ENCODE data around the gene HAL. TPM values are rescaled to one million over a fixed set of nuclear protein-coding genes. Genes with fewer than 3 reads are reported as not detected.

Gene HAL
- total and polyA plus RNA-seq, 2 of the 8 experiments (the other 6 are each of a cell fraction or from before 2014, with no cell fraction given), result 0.12 to 0.17 TPM

DNA sequence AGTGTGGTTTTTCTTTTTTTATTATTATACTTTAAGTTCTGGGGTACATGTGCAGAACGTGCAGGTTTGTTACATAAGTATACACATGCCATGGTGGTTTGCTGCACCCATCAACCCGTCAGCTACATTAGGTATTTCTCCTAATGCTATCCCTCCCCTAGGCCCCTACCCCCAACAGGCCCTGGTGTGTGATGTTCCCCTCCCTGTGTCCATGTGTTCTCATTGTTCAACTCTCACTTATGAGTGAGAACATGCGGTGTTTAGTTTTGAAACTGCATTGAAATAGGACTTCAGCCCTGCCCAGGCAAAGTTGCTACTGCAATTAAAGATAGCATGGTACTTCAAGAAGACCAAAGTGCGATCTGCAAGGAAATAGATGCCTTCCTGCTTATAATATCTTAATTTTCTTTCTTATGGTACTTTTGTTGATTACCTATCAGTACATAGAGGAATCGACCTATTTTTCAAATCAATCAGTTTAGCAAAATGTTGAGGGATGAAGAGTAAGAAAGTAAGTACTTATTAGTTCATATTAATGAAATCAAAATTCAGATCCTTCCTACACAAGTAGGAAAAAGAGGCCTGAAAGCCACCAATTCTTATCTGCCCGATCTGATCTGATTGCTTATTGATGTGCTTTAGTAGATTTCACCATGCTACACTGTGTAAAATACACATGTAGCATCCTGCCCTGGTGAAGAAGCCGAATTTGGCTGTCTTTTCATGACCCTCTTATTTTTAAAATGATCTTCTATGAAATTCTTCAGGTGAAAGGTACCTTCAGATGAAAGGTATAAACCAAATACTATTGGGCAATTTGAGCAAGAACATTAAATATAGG, 37.6 kb upstream of the HAL start:
- 81% methylated on average over 7 of the region's 7 CpGs; no CpG with 5 or more reads in 1 of the 2 experiments for WGBS, 2 experiments (ENCODE audit: extremely low coverage in 1 of 2, insufficient coverage in 1 of 2, insufficient read length in 1 of 2, insufficient replicate concordance in 2 of 2, low coverage in 1 of 2, low lambda C conversion rate in 2 of 2, missing lambda C conversion rate in 1 of 2)
- Histone ChIP-seq H3K4me3 (ENCODE audit: extremely low read depth in 1 of 4, insufficient read depth in 2 of 4, low read depth in 3 of 4, low read length in 4 of 4) (peak overlapping the region in 3 of 4 experiments; percentile 90 to 97 (median 95); a peak in 6 of 8 replicates), H2BK20ac (ENCODE audit: low read length) (no peak overlapping the region), H3K79me1 (ENCODE audit: low read depth, low read length) (no peaks in the 10 kb centered on the region; the same call in 1 of the 2 replicates), H3K36me3 (ENCODE audit: control insufficient read depth in 2 of 4, insufficient read depth in 4 of 4, low read length in 3 of 4) (peaks cover 0 to 4% (median 0%) of the 10 kb centered on the region in 4 experiments; a peak in 1 of 8 replicates), H2AK5ac (ENCODE audit: low read depth, low read length) (no peak overlapping the region), H3K18ac (ENCODE audit: extremely low read depth, low read length) (no peak overlapping the region), H3K9me3 (ENCODE audit: insufficient read depth in 2 of 2, low read depth in 1 of 2, low read length in 1 of 2) (no peaks in the 10 kb centered on the region), H3K14ac (ENCODE audit: insufficient read length) (no peak overlapping the region), H3K4ac (replicated peaks; ENCODE audit: insufficient read length, low read depth, low read length) (no peak overlapping the region), H4K20me1 (replicated peaks in 1 of 2; ENCODE audit: control insufficient read depth in 1 of 2, insufficient read depth in 2 of 2, low read length in 2 of 2) (no peaks in the 10 kb centered on the region), H2BK12ac (ENCODE audit: low read depth, low read length) (no peak overlapping the region), H2AFZ (ENCODE audit: low read length) (no peak overlapping the region), H3K79me2 (ENCODE audit: control insufficient read depth in 1 of 2, insufficient read depth in 2 of 2, low read length in 2 of 2) (peaks cover 0 to 50% of the 10 kb centered on the region in 2 experiments; a peak in 2 of 4 replicates), H3K23ac (ENCODE audit: insufficient read length) (no peak overlapping the region), H3K27ac (ENCODE audit: low read depth, low read length) (no peak overlapping the region), H2BK120ac (replicated peaks; ENCODE audit: low read depth, low read length) (no peak overlapping the region), H2BK15ac (ENCODE audit: low read length) (no peak overlapping the region), H3K9ac (replicated peaks in 1 of 4; ENCODE audit: extremely low read depth in 1 of 4, low read depth in 3 of 4, low read length in 3 of 4) (no peak overlapping the region; a peak in 1 of 7 replicates), H4K5ac (ENCODE audit: insufficient read length, low read depth, low read length) (no peak overlapping the region), H4K8ac (ENCODE audit: extremely low read depth, insufficient read depth, low read length) (no peak overlapping the region), H3K27me3 (replicated peaks in 1 of 4; ENCODE audit: control insufficient read depth in 3 of 4, extremely low read depth in 1 of 4, insufficient read depth in 3 of 4, low read length in 3 of 4) (no peaks in the 10 kb centered on the region), H2BK5ac (ENCODE audit: low read depth, low read length) (no peak overlapping the region), H4K91ac (replicated peaks; ENCODE audit: insufficient read length, low read length) (no peak overlapping the region), H3K4me2 (ENCODE audit: insufficient read depth in 1 of 2, low read depth in 2 of 2, low read length in 2 of 2) (peak overlapping the region; percentile 70 to 78), H3K56ac (replicated peaks; ENCODE audit: insufficient read length, low read depth, low read length) (no peak overlapping the region), H3K4me1 (replicated peaks in 1 of 4; ENCODE audit: control insufficient read depth in 3 of 4, insufficient read depth in 4 of 4, low read length in 3 of 4) (no peaks in the 10 kb centered on the region), H3K23me2 (ENCODE audit: low read depth, low read length) (peaks cover 5% of the 10 kb centered on the region; the same call in 1 of the 2 replicates)
- TF ChIP-seq CHD2 (IDR thresholded peaks at IDR 0.05; ENCODE audit: low read length) (no peak), CBX5 (IDR thresholded peaks at IDR 0.05; ENCODE audit: low read depth, low read length) (no peak), EZH2 (IDR thresholded peaks at IDR 0.05; ENCODE audit: low read depth, low read length, severe bottlenecking) (no peak), KDM5A (IDR thresholded peaks at IDR 0.05; ENCODE audit: low read length) (no peak), MAX (IDR thresholded peaks at IDR 0.05) (no peak)
- CTCF ChIA-PET (ENCODE audit: partially characterized antibody), result no interaction called here
- DNase-seq (ENCODE audit: low read depth in 1 of 2, low spot score in 2 of 2) (no peak), FAIRE-seq (no peak)
- POLR2A ChIA-PET (ENCODE audit: partially characterized antibody), result interaction anchor here (1.7 kb wide), 1 partner anchor 36 kb away, joined by 4 read pairs; no protein-coding TSS in a partner anchor
